ENCODE data around the gene CLASP1. TPM values are rescaled to one million over a fixed set of nuclear protein-coding genes. Genes with fewer than 3 reads are reported as not detected.

The CLASP1 gene
- total and polyA plus RNA-seq, 2 donors (not counting 3 experiments of a cell fraction or from before 2014, with no cell fraction given): 10.0 to 57.9 TPM

- DNase-seq (ENCODE audit: low read depth, low spot score): no peak
- intact Hi-C loops (cut with micrococcal nuclease): no loop called here
- no peaks in the 10 kb centered on the region for H3K4me1 ChIP-seq (ENCODE audit: control insufficient read depth, extremely low read depth, insufficient read depth, low read length)
- H3K27ac ChIP-seq (ENCODE audit: insufficient read depth, low read depth, low read length): no peak overlapping the region
- dilution Hi-C loops (cut with MboI; ENCODE audit: extremely low pct_ligation_motif_present, low sequenced_read_pairs): no loop called here
- no peak overlapping the region for H2AFZ ChIP-seq (ENCODE audit: low read depth, low read length)
- no peak overlapping the region for H3K4me2 ChIP-seq (ENCODE audit: insufficient read depth, low read length)
- TF ChIP-seq FOS (IDR thresholded peaks at IDR 0.05; ENCODE audit: borderline replicate concordance, insufficient read depth, low read length) (no peak), JUN (IDR thresholded peaks at IDR 0.05; ENCODE audit: borderline replicate concordance, insufficient read depth, insufficient read length, low read depth) (no peak), MYC (IDR thresholded peaks at IDR 0.05; ENCODE audit: low read depth, low read length) (no peak), GATA2 (IDR thresholded peaks at IDR 0.05; ENCODE audit: insufficient read depth, insufficient read length, low read depth, low read length) (no peak), POLR2A (IDR thresholded peaks at IDR 0.05; ENCODE audit: low read depth, low read length) (no peak), POLR2AphosphoS5 (IDR thresholded peaks at IDR 0.05; ENCODE audit: insufficient read depth, low read depth, low read length) (no peak)
- H3K36me3 ChIP-seq (ENCODE audit: control insufficient read depth in 2 of 2, extremely low read depth in 1 of 2, insufficient read depth in 2 of 2, low read length in 2 of 2): no peaks in the 10 kb centered on the region
- H4K20me1 ChIP-seq (replicated peaks; ENCODE audit: control insufficient read depth, extremely low read depth, insufficient read depth, low read length): peaks cover 8% of the 10 kb centered on the region
- FAIRE-seq: no peak
- no peaks in the 10 kb centered on the region for H3K9me3 ChIP-seq (replicated peaks; ENCODE audit: control insufficient read depth, insufficient read depth, low read length)
- H3K9ac ChIP-seq (replicated peaks; ENCODE audit: extremely low read depth, insufficient read depth, low read length): no peak overlapping the region
- no peaks in the 10 kb centered on the region for H3K27me3 ChIP-seq (ENCODE audit: control insufficient read depth in 2 of 2, insufficient read depth in 2 of 2, low read length in 2 of 2)
- peaks cover 19% of the 10 kb centered on the region for H3K79me2 ChIP-seq (ENCODE audit: control insufficient read depth, insufficient read depth, low read length)
- no TSS peak for BruUV-seq (replicated peaks)
- H3K9me1 ChIP-seq (replicated peaks; ENCODE audit: control insufficient read depth, extremely low read depth, insufficient read depth, low read length): no peaks in the 10 kb centered on the region
- ChIA-PET POLR2A (no interaction called here), CTCF (no interaction called here)
- no peak overlapping the region for H3K4me3 ChIP-seq (replicated peaks in 1 of 3; ENCODE audit: insufficient read depth in 1 of 3, low read depth in 1 of 3, low read length in 3 of 3)
Observed at GRCh38 chr2:121579309-121579708, 70.0 kb downstream of the CLASP1 start.

GRCh38 chr2:121577381-121577780 is 71.9 kb downstream of the CLASP1 start:
- no TSS peak for BruUV-seq (replicated peaks)
- no peaks in the 10 kb centered on the region for H3K9me3 ChIP-seq (replicated peaks; ENCODE audit: control insufficient read depth, insufficient read depth, low read length)
- no peaks in the 10 kb centered on the region for H3K27me3 ChIP-seq (ENCODE audit: control insufficient read depth in 2 of 2, insufficient read depth in 2 of 2, low read length in 2 of 2)
- TF ChIP-seq MAX (IDR thresholded peaks at IDR 0.05; ENCODE audit: insufficient read depth, insufficient read length) (no peak), EZH2 (IDR thresholded peaks at IDR 0.05; ENCODE audit: borderline replicate concordance, low read depth, low read length, severe bottlenecking) (no peak), POLR2AphosphoS5 (IDR thresholded peaks at IDR 0.05; ENCODE audit: insufficient read depth, low read depth, low read length) (no peak), POLR2A (IDR thresholded peaks at IDR 0.05; ENCODE audit: low read depth, low read length) (no peak), GATA2 (IDR thresholded peaks at IDR 0.05; ENCODE audit: insufficient read depth, insufficient read length, low read depth, low read length) (no peak), JUN (IDR thresholded peaks at IDR 0.05; ENCODE audit: borderline replicate concordance, insufficient read depth, insufficient read length, low read depth) (no peak), CTCF (IDR thresholded peaks at IDR 0.05; ENCODE audit: extremely low read depth in 1 of 2, insufficient read depth in 1 of 2, low read depth in 1 of 2, low read length in 2 of 2) (no peak), FOS (IDR thresholded peaks at IDR 0.05; ENCODE audit: borderline replicate concordance, insufficient read depth, low read length) (no peak), MYC (IDR thresholded peaks at IDR 0.05; ENCODE audit: low read depth, low read length) (no peak)
- peaks cover 10% of the 10 kb centered on the region for H4K20me1 ChIP-seq (replicated peaks; ENCODE audit: control insufficient read depth, extremely low read depth, insufficient read depth, low read length)
- H3K79me2 ChIP-seq (ENCODE audit: control insufficient read depth, insufficient read depth, low read length): peaks cover 21% of the 10 kb centered on the region
- H3K4me3 ChIP-seq (replicated peaks in 1 of 3; ENCODE audit: insufficient read depth in 1 of 3, low read depth in 1 of 3, low read length in 3 of 3): no peak overlapping the region
- POLR2A ChIA-PET: no interaction called here
- intact Hi-C loops (cut with micrococcal nuclease) (no loop called here), dilution Hi-C loops (cut with MboI; ENCODE audit: extremely low pct_ligation_motif_present, low sequenced_read_pairs) (no loop called here)
- no peak overlapping the region for H3K4me2 ChIP-seq (ENCODE audit: insufficient read depth, low read length)
- no peak overlapping the region for H3K9ac ChIP-seq (replicated peaks; ENCODE audit: extremely low read depth, insufficient read depth, low read length)
- H2AFZ ChIP-seq (ENCODE audit: low read depth, low read length): no peak overlapping the region
- CTCF ChIA-PET: no interaction called here
- H3K4me1 ChIP-seq (ENCODE audit: control insufficient read depth, extremely low read depth, insufficient read depth, low read length): no peaks in the 10 kb centered on the region
- FAIRE-seq (no peak), DNase-seq (ENCODE audit: low read depth, low spot score) (no peak)
- H3K9me1 ChIP-seq (replicated peaks; ENCODE audit: control insufficient read depth, extremely low read depth, insufficient read depth, low read length): no peaks in the 10 kb centered on the region
- H3K36me3 ChIP-seq (ENCODE audit: control insufficient read depth in 2 of 2, extremely low read depth in 1 of 2, insufficient read depth in 2 of 2, low read length in 2 of 2): no peaks in the 10 kb centered on the region
- H3K27ac ChIP-seq (ENCODE audit: insufficient read depth, low read depth, low read length): no peak overlapping the region

Data from endothelial cell of umbilical vein (primary cell).